Gastrocnemius medialis (tissue), 4 donors: Measurements from ENCODE around the gene MGRN1. TPM values are rescaled to one million over a fixed set of nuclear protein-coding genes. Genes with fewer than 3 reads are reported as not detected.

ENCODE experiments used
- ATAC-seq, 2 donors: fragments of 150-250 bp; one replicate each; pipeline ENCODE4 v1.9.1; 2016
- DNase-seq, 2 donors: peaks; one replicate each; pipeline ENCODE4 v3.0.0-alpha.2; 2019
- H3K27ac ChIP-seq, 4 donors: fragments of 200-600 bp; sonication (generic); 1 replicate in 1 of 4; 2 replicates in 3 of 4; pipeline ENCODE4 v1.5.1; 2016 to 2018; ENCODE audit warnings: mild to moderate bottlenecking in 2 of 4, moderate library complexity in 1 of 4
- H3K27me3 ChIP-seq, 3 donors: fragments of 200-600 bp; sonication (generic) in 2 of 3; 1 replicate in 1 of 3; 2 replicates in 2 of 3; pipeline versions ENCODE4 v1.5.1 to v1.6.0; 2016 to 2019; ENCODE audit warnings: mild to moderate bottlenecking in 1 of 3, moderate library complexity in 1 of 3
- H3K36me3 ChIP-seq, 2 donors: fragments of 200-600 bp; sonication (generic) in 1 of 2; one replicate each; pipeline ENCODE4 v1.5.1; 2017 to 2018
- H3K4me1 ChIP-seq, 2 donors: fragments of 200-600 bp; sonication (generic) in 1 of 2; one replicate each; pipeline ENCODE4 v1.5.1; 2016 to 2017; ENCODE audit warnings: mild to moderate bottlenecking in 2 of 2
- H3K4me3 ChIP-seq, 4 donors: fragments of 200-600 bp; sonication (generic) in 3 of 4; 1 replicate in 1 of 4; 2 replicates in 3 of 4; pipeline ENCODE4 v1.5.1; 2016 to 2019; ENCODE audit warnings: mild to moderate bottlenecking in 2 of 4
- H3K9me3 ChIP-seq, 3 donors: fragments of 200-600 bp; sonication (generic) in 2 of 3; 1 replicate in 1 of 3; 2 replicates in 2 of 3; pipeline ENCODE4 v1.5.1; 2016 to 2019
- CTCF ChIP-seq, 5 experiments: fragments of 450-650 bp in 3 of 5; fragments of 200-600 bp in 2 of 5; sonication (generic) in 2 of 5; IDR thresholded peaks in 4 of 5; conservative IDR thresholded peaks in 1 of 5; 1 replicate in 4 of 5; 2 replicates in 1 of 5; pipeline ENCODE4 v1.5.1; 2016 to 2019; ENCODE audit warnings: antibody characterized with exemption in 5 of 5, mild to moderate bottlenecking in 3 of 5, moderate library complexity in 3 of 5
- POLR2A ChIP-seq, 2 donors: fragments of 450-650 bp; IDR thresholded peaks; one replicate each; pipeline ENCODE4 v1.6.1; 2017; ENCODE audit warnings: antibody characterized with exemption in 2 of 2, mild to moderate bottlenecking in 2 of 2, moderate library complexity in 2 of 2
- in situ Hi-C, 4 donors: fragments of 200-750 bp; cut with MboI; loops; one replicate each; pipeline versions ENCODE4 v1.15.0 to v1.8.0; 2017; ENCODE audit warnings: low sequenced_read_pairs in 4 of 4
- intact Hi-C: fragments of 100-400 bp; cut with DNase I; formaldehyde crosslinking; loops from one replicate; pipeline ENCODE4 v1.15.1; 2023; ENCODE audit warnings: low total_unique reads
- total RNA-seq, 4 donors: library from RNA; depleted of rRNA; stranded (reverse); fragments of >200 nt; gene quantifications; one replicate each; pipeline versions ENCODE4 v1.1.0 to v1.2.3, GENCODE V29; 2016

The MGRN1 gene
- total RNA-seq, 4 donors from 2014 or later = 33.8 to 62.9 (median 55.0) TPM

GRCh38 chr16:4686497-4687210 lies 62.0 kb downstream of the MGRN1 start:
- no peak overlapping the region for H3K4me3 ChIP-seq
- in situ Hi-C loops = no loop called here
- no peaks in the 10 kb centered on the region for H3K27me3 ChIP-seq
- DNase-seq (peak in 1 of 2 donors; percentile 18), ATAC-seq (no peak)
- intact Hi-C loops = no loop called here
- H3K27ac ChIP-seq = peak overlapping the region in 2 of 4 donors; percentile 81 to 85
- TF ChIP-seq CTCF (IDR thresholded peaks at IDR 0.05 in 4 of 5, conservative IDR thresholded peaks at IDR 0.05 in 1 of 5) (no peak), POLR2A (IDR thresholded peaks at IDR 0.05) (no peak)
- H3K36me3 ChIP-seq = peaks cover 0 to 41% of the 10 kb centered on the region in 2 donors
- H3K4me1 ChIP-seq = peaks cover 25 to 32% of the 10 kb centered on the region in 2 donors
- H3K9me3 ChIP-seq = no peaks in the 10 kb centered on the region

- ATAC-seq (no peak), DNase-seq (peak in 1 of 2 donors; percentile 14)
- no peak overlapping the region for H3K4me3 ChIP-seq
- H3K4me1 ChIP-seq = peaks cover 25 to 33% of the 10 kb centered on the region in 2 donors
- H3K27ac ChIP-seq = peak overlapping the region; percentile 63 to 83 (median 76)
- H3K36me3 ChIP-seq = peaks cover 0 to 33% of the 10 kb centered on the region in 2 donors
- intact Hi-C loops (no loop called here), in situ Hi-C loops (no loop called here)
- H3K27me3 ChIP-seq = no peaks in the 10 kb centered on the region
- H3K9me3 ChIP-seq = no peaks in the 10 kb centered on the region
- TF ChIP-seq POLR2A (IDR thresholded peaks at IDR 0.05) (no peak), CTCF (IDR thresholded peaks at IDR 0.05 in 4 of 5, conservative IDR thresholded peaks at IDR 0.05 in 1 of 5) (no peak)
Observed at GRCh38 chr16:4687416-4687815, 62.8 kb downstream of the MGRN1 start.

- in situ Hi-C loops = no loop called here
- peak overlapping the region in 1 of 4 donors; percentile 21 for H3K4me3 ChIP-seq
- peak overlapping the region; percentile 63 to 83 (median 76) for H3K27ac ChIP-seq
- intact Hi-C loops = no loop called here
- TF ChIP-seq CTCF (IDR thresholded peaks at IDR 0.05 in 4 of 5, conservative IDR thresholded peaks at IDR 0.05 in 1 of 5) = no peak
- TF ChIP-seq POLR2A (IDR thresholded peaks at IDR 0.05) = no peak
- H3K27me3 ChIP-seq = no peaks in the 10 kb centered on the region
- H3K36me3 ChIP-seq = peaks cover 0 to 27% of the 10 kb centered on the region in 2 donors
- peak; percentile 55 to 83 for DNase-seq
- H3K9me3 ChIP-seq = no peaks in the 10 kb centered on the region
- peaks cover 32 to 39% of the 10 kb centered on the region in 2 donors for H3K4me1 ChIP-seq
- ATAC-seq = peak; percentile 59 to 71
Observed at GRCh38 chr16:4687946-4688673, 63.5 kb downstream of the MGRN1 start.

- no peaks in the 10 kb centered on the region for H3K9me3 ChIP-seq
- H3K4me3 ChIP-seq = no peak overlapping the region
- ATAC-seq (no peak), DNase-seq (no peak)
- intact Hi-C loops = no loop called here
- TF ChIP-seq POLR2A (IDR thresholded peaks at IDR 0.05) = no peak
- TF ChIP-seq CTCF (IDR thresholded peaks at IDR 0.05 in 4 of 5, conservative IDR thresholded peaks at IDR 0.05 in 1 of 5) = no peak
- in situ Hi-C loops = no loop called here
- H3K4me1 ChIP-seq = peaks cover 32 to 34% of the 10 kb centered on the region in 2 donors
- peaks cover 0 to 22% of the 10 kb centered on the region in 2 donors for H3K36me3 ChIP-seq
- peak overlapping the region; percentile 63 to 83 (median 76) for H3K27ac ChIP-seq
- no peaks in the 10 kb centered on the region for H3K27me3 ChIP-seq
Observed at GRCh38 chr16:4688674-4689045, 64.0 kb downstream of the MGRN1 start.
